Measurements from ENCODE around the gene GMDS.

GMDS gene

DNA sequence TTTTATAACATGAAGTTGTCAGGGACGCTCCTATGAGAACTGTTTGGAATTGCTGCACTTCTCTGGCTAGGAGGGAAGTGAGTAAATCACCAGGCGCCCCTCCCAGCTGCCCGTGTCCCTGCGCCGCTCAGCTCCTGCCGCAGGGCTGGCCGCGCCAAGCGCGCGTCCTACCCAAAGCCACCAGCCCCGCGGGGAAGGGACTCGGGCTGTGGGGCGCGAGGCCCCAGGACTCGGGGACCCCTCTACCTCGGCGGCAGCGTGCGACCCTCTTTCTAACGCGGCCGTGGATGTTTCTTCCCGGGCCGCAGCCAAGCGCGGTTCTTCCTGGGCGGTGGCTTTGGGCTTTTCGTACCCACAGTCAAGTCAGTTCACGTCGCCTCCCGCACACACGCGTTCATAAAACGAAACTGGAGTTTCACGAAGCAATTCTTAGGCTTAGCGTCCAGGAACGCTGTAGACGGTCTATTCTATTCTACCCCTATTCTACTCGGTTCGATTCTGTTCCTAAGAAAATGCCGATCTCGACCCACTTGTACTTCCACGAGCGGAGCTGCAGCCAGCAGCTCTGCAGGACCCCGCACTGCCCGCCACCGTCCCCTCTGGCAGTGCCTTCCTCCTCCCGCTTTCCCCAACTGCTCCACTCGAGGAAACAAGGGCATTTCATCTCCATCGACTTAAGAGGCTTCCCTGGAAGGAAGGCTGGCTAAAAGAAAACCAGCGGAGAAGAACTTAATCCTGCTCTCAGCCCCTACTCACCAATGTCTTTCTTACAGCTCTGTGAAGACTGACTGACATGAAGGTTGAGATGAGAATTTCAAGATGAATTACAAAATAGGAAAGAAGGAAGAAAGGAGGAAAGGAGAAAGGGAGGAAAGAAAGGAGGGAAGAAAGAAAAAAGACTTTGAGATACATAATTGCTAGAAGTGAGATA, 620.3 kb downstream of the GMDS start:
- no peak for DNase-seq (ENCODE audit: low read depth in 2 of 2)

DNA sequence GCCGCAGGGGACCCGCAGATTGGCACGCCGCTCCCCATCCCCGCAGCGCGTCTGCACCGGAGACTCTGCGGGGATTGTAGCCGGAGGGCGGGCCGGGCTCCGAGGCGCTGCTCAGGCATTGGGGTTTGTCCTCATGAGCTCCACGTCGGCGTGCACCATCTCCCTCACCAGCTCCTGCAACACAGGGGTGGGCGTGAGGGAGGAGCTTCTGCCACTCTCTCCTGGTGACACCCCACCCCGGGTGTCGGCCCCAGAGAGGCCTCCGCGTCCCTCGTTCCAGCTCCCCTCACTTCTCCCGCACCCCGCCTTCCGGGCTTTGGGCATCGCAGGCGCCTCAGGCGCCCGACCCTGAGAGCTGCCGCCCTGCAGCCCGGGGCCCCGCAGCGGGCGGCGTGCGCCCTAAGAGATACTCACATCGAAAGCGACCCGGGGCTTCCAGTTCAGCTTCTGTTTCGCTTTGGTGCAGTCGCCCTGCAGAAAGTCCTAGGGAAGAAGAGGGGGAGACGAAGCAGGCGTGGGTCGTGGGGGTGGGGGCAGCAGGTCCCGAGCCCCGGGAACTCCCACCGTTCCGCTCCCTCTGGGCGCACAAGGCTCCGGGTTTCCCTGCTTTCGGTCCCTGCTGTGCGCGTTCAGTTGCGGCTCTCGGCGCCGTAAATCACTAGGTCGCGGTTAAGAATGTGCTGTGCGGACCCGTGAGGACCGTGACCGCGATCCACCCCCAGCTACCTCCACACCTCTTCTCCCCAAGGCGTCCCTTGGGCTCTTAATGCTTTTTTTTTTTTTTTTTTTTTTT, 621.2 kb downstream of the GMDS start:
- DNase-seq (ENCODE audit: low read depth in 2 of 2), result no peak

DNA sequence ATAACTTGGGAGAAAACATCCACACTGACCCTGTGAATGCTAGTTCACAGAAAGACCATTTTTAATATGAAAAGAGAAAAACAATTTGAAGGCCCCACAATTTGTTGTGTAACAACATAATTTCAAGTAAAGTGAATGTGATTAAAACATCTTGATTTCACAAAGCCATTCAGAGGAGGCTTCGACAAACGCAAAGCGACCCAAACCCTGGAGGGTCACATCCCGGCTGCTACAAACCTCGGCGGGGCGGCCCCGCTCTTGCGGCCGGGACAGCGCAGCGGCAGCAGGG, 621.7 kb downstream of the GMDS start:
- DNase-seq (ENCODE audit: low read depth in 2 of 2), result no peak

DNA sequence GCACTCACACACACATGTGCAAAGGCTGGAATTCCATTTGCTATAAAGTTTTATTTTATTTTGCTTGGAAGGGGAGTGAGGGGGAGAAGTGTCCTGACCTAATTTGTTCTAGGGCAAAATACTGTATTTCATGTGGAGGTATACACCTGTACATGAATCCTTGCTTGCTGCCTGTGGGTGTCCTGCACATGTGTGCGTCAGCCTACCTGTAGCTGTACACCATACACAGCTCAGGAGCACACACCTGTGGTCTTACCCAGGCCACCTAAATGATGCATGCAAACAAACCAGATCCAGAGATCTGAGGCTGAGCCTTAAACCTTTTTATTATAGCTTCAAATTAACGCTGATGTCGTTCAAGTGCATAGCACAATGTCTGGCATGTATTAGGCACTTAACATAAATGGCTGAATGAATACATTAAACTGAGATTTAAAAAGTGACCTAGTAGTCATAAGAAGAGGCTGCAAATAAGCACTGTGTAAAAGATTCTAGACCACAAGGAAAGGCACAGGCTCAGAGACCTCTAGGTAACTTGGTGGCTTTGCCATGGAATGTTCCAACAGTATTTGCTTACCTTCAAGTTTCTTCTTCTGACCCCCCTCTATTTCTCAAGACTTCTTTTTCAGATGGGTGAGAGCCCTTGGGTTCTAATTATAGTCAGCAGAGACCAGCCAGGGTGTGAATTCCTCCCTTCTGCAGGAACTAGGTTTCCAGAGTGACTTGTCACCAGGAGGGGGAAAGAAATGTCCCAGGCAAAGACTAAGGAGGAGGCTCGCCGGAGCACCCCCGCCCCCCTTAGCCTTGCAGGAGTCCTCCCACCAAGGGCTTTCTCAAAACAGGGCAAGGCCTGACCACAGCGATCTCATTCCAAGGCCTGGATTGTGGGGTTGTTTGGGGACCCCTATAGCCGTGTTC, 622.3 kb downstream of the GMDS start:
- no peak for DNase-seq (ENCODE audit: low read depth in 2 of 2)

DNA sequence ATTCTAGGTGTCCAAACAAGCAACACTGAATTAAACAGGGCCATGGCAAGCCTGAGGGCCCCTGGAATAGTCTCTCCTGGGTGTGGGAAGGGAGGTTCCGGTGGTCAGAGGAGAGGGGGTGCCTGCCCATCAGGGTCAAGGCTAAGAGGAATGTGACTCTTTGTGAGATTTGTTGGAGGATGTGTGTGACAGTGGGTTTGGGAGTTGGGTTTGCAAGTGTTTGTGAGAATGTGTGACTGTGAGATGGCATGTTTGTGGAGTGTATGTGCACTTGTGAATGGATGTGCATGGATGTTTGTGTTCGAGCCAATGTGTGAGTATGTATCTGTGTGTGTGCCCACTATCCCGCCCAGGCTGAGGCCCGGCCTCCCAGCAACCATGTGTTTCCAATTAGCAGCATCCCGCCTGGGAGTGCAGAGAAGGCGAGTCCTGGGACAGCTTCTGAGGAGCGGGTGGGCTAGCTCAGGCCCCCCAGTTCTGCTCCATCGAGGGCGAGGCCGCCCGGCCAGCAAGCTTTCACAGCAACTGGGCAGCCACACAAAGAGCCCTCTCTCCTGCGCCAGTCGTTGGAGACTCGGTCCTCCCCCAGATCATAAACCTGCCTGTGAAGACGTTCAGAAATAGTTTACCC, 623.1 kb downstream of the GMDS start:
- DNase-seq (ENCODE audit: low read depth in 2 of 2), result no peak

DNA sequence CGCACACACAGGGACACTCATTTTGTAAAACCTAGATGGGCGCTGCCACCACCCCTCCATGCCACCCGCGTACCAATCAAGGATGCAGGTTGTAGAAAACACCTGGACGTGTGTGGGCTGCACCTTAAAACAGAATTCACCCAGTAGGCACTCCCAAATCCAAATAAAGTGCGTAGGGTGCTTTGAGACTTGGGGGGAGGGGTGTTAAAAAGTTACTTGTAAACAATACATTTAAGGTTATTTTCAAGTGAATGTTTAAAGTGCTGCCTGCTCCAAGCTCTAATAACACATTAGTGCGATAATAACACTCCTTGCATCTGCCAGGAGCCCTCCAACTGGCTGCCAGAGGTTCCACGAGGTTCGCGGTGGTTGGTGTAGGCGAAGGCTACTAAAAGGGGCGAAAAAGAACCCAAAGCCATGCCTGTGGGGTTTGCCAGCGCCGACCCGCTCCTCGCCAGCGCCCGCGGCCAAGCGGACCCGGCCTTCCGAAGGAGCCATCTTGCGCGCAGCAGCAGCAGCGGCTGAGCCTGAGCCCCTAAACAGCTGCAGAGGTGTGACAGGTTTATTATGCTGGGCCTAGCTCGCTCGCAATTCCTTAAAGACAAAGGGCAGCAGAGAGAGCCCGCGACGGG, 624.2 kb downstream of the GMDS start:
- no peak for DNase-seq (ENCODE audit: low read depth in 2 of 2)

DNA sequence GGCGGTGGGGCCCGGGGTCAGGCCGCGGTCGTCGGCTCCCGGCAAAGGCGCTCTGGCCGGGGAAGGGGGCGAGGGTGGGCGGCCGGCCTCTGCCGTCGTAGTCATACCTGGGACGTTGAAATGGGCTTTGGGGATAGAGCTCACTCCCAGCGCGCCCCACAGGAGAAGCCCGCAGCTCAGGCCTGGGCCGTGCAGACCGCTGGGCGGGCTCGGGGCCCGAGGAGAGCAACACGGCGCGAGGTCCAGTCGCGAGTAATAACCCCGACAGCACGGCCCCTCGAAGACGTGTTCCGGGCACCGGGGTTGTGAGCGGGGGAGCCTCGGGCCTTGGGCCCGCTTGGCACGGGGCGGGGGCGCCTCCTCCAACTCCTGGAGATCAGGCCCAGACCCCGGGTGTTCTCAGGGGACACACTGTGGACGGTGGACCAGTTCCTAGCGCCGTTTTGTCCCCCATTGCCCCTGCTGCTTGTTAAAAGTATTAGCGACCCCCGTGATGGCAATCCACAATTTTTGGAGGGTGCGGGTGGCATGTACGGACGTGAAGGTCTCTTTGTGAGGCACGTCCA, 624.8 kb downstream of the GMDS start:
- DNase-seq (ENCODE audit: low read depth in 2 of 2), result no peak

DNA sequence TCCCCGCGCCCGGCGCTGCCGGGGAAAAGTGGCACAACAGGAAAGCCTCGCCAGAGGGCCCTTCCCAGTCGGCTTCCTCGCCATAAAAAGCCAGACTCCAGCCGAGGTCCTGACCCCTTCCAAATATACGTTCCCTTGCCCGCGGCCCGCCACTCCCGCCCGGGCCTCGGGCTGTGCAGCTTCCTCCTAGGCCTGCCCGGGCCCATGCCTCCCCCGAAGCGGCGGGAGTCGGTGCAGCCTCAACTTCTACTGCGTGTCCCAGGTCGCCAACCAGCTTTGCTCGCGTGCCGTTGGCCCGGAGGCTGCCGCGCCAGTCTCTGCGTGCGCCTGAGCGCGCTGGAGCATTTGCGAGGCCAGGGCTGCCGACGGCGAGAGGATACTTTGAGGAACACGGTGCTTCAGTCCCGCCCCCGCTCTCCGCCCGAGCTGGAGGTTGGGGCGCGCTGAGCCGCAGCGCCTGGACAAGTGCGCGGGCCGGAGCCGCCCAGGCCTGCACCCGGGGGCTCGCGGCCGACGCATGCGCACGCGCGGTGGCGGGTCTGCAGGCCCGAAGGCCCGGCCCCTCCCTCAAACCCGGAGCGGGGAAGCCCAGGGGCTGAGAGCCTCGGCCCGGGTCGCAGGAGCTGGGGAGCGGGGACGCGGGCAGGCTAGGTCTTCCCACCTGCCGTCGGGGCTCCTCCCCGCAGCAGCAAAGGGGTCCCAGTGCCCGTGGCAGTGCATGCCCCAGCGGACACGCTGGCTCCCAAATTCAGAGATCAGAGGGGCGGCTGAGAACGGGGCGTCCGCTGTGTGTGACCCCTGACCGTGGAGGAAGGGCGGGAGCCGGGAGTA, 625.5 kb downstream of the GMDS start:
- no peak for DNase-seq (ENCODE audit: low read depth in 2 of 2)

DNA sequence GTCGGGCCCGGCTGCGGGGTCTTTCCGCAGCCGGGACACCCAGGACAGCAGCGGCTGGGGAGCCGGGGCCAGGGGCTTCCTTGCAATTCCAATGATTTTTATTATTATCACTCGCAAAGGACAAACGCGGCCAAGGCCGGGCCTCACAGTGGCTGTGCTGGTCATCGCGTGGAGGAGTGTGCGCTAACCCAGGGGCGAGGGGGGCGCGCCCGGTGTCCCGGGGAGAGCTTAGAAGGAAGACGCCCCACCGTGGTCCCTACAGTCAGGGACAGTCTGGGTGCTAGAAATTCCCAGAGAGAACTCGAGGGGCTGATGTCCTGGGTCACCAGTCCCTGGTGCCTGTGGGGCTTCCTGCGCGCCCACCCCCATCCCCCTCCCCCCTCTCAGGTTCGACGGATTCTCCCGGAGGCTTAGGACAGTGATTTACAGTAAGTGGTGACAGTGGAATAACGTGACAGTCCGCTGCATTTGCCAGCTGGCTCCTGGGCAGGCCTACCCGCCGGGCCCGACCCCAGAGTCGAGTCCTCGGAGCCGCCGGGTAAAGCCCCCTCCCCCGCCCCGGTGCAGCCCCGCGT, 626.2 kb downstream of the GMDS start:
- DNase-seq (ENCODE audit: low read depth in 2 of 2), result no peak

DNA sequence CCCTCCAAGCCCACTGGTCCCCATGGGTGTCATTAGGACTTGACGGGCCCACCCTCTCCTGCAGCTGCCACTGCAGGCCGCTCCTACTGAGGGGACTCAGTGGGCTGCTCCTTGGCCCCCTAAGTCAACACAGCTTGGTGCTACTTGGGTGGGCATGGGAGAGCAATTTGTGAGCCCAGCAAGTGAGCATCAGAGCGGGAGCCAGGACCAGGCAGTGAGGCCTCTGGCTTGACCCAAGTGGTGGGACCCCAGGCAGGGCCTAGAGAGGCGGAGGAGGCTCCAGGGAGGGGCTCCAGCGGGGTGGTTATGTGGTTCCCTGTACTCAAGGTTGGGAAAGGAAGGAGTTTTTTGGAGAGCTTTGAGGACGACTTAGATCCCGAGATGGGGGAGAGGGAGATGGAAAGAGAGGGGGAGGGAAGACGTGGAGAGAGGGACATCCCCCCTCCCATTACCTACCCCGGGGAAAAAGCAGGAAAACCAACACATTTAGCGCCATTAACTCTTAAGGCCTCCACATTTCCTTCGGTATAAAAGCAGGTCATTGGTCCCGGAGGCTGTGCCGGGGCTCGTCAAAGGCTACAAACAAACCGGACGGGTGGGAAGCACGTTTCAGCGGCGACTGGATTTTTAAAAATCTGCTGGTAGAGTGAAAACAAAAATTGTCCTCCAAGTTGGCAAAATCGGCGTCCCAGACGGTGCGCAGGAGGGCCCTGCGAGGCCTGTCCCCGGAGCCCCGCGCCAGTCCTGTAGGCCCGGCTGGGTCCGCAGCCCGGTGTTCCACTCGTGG, 626.9 kb downstream of the GMDS start:
- DNase-seq (ENCODE audit: low read depth in 2 of 2), result no peak

DNA sequence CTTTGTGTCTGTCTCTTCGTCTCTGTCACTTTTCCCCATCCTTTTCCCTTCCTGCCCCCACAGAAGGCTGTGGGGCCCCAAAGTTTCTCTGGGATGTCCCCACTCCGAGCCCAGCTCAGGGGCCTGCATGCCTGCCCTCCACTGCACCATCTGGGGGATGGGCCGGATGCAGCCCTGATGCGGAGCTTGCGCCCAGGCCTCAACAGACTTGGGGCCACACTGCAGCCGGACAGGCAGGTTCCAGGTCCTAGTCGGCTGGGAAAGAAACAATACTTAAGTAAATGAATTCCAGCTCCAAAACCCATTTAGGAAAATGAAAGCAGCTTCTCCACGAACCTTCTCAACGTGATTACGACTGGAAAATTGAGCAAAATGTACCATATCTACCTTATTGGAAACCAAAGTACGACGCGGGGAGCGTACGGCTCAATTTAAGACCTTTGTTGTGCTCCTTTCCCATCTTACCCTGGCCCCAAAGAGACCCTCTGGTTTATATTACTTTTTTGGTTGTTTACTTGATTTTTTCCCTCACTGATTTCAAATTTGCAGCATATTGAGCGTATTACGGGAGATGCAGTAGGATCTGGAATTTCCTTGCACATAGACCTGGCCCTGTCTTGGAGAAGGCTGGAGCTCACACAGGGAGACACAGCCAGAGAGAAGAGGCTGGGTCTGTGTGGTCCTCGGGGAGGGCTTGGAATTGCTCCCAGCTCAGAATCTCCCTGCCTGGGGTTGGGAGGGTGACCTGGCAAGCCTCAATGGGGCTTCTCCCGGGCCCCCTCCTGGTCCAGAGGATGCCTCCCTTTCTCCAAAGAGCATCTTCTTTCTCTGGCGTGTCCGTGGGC, 627.7 kb downstream of the GMDS start:
- no peak for DNase-seq (ENCODE audit: low read depth in 2 of 2)

DNA sequence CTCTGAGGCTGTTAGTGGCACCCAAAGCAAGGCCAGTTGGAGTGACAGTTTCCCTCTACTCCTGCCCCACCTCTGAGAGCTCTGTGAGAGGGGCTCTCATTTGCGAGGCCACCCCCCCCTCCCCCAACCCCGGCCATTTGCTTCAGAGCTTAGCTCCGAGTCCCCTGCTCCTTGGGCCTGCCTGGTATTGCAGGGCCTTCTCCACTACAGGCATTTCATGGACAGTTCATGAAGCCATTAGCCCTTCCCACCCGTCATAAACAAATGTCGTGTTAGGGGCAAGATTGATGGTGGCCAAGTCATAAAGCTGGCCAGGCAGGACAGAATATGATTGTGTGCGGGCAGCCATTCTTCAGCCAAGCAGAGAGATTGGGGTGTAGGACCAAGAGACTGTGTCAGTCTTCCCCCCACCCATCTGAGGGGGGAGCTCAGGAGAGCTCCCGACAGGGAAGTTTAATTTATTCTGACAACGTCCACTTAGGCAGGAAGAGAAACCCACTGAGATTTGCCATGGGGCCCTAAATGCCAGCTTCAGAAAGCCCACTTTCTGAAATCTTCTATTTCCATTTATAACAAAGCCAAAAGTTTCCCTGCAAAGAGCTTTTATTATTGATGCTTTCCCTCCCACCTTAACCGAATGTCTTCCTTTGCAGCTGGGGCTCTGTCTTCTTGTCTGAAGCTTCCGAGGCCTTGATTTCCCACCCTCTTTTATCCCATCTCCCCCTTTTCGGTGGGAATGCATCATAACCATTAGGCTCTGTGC, 628.5 kb downstream of the GMDS start:
- no peak for DNase-seq (ENCODE audit: low read depth in 2 of 2)

DNA sequence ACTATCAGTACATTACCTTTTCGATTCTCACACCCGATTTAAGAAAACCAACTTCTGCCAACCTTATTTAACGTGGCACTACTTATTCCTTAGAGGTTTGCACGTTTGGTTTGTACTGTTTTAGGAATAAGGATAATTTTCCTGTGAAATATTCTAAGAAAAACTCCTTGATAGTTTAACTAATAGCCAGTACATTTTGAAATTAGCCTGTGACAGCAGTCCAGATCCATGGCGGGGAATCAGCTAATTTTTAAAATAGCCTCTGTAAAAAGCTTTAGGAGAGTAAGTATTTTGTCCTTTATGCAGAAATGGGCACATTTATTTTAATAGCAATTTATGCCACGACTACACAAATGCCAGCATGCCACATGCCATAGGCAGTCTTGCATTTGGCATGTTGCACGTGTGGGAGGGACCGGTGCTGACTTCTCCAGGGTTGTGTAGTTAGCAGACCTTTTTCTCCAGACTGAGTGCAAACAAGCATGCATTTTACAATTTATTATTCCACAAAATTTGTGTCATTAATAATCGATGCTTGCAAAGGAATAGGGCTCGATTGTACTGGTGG, 629.5 kb downstream of the GMDS start:
- DNase-seq (ENCODE audit: low read depth in 2 of 2), result no peak

DNA sequence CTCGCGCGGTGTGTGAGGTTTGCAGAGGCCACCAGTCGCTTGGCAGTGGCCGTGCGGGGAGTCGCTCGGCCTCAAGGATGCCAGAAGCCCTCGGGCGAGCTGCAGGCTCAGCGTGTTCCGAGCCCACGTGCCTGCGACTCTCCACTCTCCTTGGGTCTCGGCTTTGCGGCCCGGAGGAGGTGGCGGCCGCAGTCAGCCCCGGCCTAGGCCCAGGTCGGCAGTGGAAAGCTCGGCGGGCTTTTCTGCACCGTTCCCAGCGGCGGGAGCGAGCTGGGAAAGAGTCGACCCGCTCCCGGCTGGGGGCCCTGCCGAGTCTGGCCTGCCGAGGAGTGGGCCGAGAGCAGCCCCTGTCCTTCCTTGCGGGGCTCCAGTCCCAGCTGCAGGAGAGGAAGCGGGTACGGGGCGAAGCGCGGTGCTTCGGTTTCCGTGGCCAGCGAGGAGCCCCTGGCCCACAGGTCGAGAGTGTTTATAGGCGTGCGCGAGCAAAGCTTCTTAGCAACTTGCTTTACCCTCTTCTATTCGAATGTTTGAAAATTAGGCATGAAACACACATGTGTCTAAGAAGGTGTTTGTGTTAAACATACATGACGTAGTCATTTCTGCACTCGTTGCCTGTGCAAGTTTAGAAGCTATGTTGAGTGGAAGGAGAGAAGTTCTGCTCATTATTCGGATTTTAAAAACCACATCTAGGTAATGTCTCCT, 630.1 kb downstream of the GMDS start:
- DNase-seq (ENCODE audit: low read depth in 2 of 2), result no peak

DNA sequence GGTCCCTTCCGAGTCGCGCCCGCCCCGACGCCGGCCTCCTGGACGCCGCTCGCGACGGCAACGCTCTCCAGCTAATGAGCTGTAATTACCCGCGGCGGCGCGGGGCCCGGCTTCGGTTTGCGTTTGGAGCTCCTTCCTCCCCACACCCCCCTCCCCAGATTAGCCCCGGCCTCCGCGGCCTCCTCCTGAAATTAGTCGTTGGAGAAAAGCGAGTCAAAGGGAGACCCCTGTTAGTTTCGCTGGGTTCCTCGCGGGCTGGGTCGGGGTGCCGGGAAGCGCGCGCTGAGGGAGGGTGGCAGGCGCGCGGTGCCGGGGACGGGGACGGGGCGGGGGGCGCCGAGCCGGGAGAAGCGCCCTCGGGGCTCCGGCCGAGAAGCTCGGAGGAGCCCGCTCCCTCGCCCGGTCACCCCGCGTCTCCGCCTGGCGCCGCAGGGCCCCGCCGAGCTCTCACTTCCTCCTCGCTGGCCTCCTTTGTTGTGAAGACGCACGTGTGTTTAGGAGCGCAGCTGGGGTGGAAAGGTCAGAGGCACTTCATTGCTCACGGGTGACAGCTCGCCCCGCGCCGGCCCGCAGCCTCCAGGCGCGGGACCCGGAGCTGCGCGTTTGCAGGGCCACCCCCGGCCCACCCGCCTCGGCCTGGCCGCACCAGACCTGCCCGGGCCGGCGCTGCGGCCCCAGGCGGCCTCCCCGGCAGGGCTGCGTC, 630.8 kb downstream of the GMDS start:
- DNase-seq (ENCODE audit: low read depth in 2 of 2), result no peak
